ENCODE data around the gene GGT7. TPM values are rescaled to one million over a fixed set of nuclear protein-coding genes. Genes with fewer than 3 reads are reported as not detected.
"Not testable (repeated sequence)": the region's sequence is repeated elsewhere in the genome, so short reads cannot be mapped to it uniquely, and the experiment has no call there.

The GGT7 gene
- polyA plus RNA-seq (ENCODE audit: insufficient read length in 3 of 3): 10 to 100 TPM; 18.4 to 34.4 (median 22.8) TPM
- long read RNA-seq, donor 1: 0 reads
- long read RNA-seq, donor 2, partial matches to known transcripts: 0 of 1 reads
- long read RNA-seq, donor 2, other reads (novel, unspliced or antisense): 0 of 1 reads
- long read RNA-seq, donor 3, partial matches to known transcripts: 6 of 8 reads
- long read RNA-seq, donor 3, other reads (novel, unspliced or antisense): 0 of 8 reads
- long read RNA-seq, donor 4, partial matches to known transcripts: 6 of 10 reads
- long read RNA-seq, donor 4, other reads (novel, unspliced or antisense): 0 of 10 reads
- long read RNA-seq, donor 5, partial matches to known transcripts: 11 of 13 reads
- long read RNA-seq, donor 5, other reads (novel, unspliced or antisense): 0 of 13 reads
- long read RNA-seq, donor 6, partial matches to known transcripts: 9 of 10 reads
- long read RNA-seq, donor 6, other reads (novel, unspliced or antisense): 0 of 10 reads
- long read RNA-seq, donor 7, partial matches to known transcripts: 0 of 1 reads
- long read RNA-seq, donor 7, other reads (novel, unspliced or antisense): 0 of 1 reads
- long read RNA-seq, donor 8, partial matches to known transcripts: 22 of 24 reads
- long read RNA-seq, donor 8, other reads (novel, unspliced or antisense): 0 of 24 reads
- long read RNA-seq, donor 9, partial matches to known transcripts: 0 of 1 reads
- long read RNA-seq, donor 9, other reads (novel, unspliced or antisense): 0 of 1 reads
- long read RNA-seq, donor 10, partial matches to known transcripts: 0 of 1 reads
- long read RNA-seq, donor 10, other reads (novel, unspliced or antisense): 0 of 1 reads
- long read RNA-seq, donor 11, partial matches to known transcripts: 0 of 1 reads
- long read RNA-seq, donor 11, other reads (novel, unspliced or antisense): 0 of 1 reads
- long read RNA-seq, donor 12, partial matches to known transcripts: 0 of 1 reads
- long read RNA-seq, donor 12, other reads (novel, unspliced or antisense): 0 of 1 reads
- long read RNA-seq, donor 13, partial matches to known transcripts: 0 of 2 reads
- long read RNA-seq, donor 13, other reads (novel, unspliced or antisense): 0 of 2 reads
- long read RNA-seq, donor 14, partial matches to known transcripts: 0 of 2 reads
- long read RNA-seq, donor 14, other reads (novel, unspliced or antisense): 0 of 2 reads
- long read RNA-seq, donor 15, partial matches to known transcripts: 6 of 6 reads
- long read RNA-seq, donor 15, other reads (novel, unspliced or antisense): 0 of 6 reads
- long read RNA-seq, donor 16, transcript GGT7-201 (15 exons, 2,642 nt): major isoform, 6 of 26 reads
- long read RNA-seq, donor 16, partial matches to known transcripts: 20 of 26 reads
- long read RNA-seq, donor 16, other reads (novel, unspliced or antisense): 0 of 26 reads

GRCh38 chr20:34872622-34873224 lies at the start of gene GGT7:
TSS of gene GGT7 (minus strand) at chr20:34872856. CDS start at chr20:34872815, 41 bp downstream.
- DNase-seq (ENCODE audit: extremely low read depth in 1 of 11, low read depth in 9 of 11, low spot score in 4 of 11): peak in 8 of 11 donors; percentile 55 to 75 (median 65)

GRCh38 chr20:34921436-34921835 lies 48.8 kb upstream of the GGT7 start:
- no peak for DNase-seq (ENCODE audit: extremely low read depth in 1 of 11, low read depth in 9 of 11, low spot score in 4 of 11)

GRCh38 chr20:34920055-34920454 lies 47.4 kb upstream of the GGT7 start:
- no peak for DNase-seq (ENCODE audit: extremely low read depth in 1 of 11, low read depth in 9 of 11, low spot score in 4 of 11)

GRCh38 chr20:34916774-34917354 lies 44.2 kb upstream of the GGT7 start:
- DNase-seq (ENCODE audit: extremely low read depth in 1 of 11, low read depth in 9 of 11, low spot score in 4 of 11): no peak

GRCh38 chr20:34915749-34916455 lies 43.2 kb upstream of the GGT7 start:
- DNase-seq (ENCODE audit: extremely low read depth in 1 of 11, low read depth in 9 of 11, low spot score in 4 of 11): no peak

GRCh38 chr20:34915131-34915530 lies 42.5 kb upstream of the GGT7 start:
- no peak for DNase-seq (ENCODE audit: extremely low read depth in 1 of 11, low read depth in 9 of 11, low spot score in 4 of 11)

GRCh38 chr20:34907616-34908469 lies 35.2 kb upstream of the GGT7 start:
- peak in 8 of 11 donors; percentile 4 to 27 (median 7) for DNase-seq (ENCODE audit: extremely low read depth in 1 of 11, low read depth in 9 of 11, low spot score in 4 of 11)

GRCh38 chr20:34904202-34904621 lies 31.6 kb upstream of the GGT7 start:
- no peak for DNase-seq (ENCODE audit: extremely low read depth in 1 of 11, low read depth in 9 of 11, low spot score in 4 of 11)

- not testable (repeated sequence) for DNase-seq (ENCODE audit: extremely low read depth in 1 of 11, low read depth in 9 of 11, low spot score in 4 of 11)
Observed at GRCh38 chr20:34898731-34899130, 26.1 kb upstream of the GGT7 start.

- not testable (repeated sequence) for DNase-seq (ENCODE audit: extremely low read depth in 1 of 11, low read depth in 9 of 11, low spot score in 4 of 11)
Observed at GRCh38 chr20:34898129-34898528, 25.5 kb upstream of the GGT7 start.

- no peak for DNase-seq (ENCODE audit: extremely low read depth in 1 of 11, low read depth in 9 of 11, low spot score in 4 of 11)
Observed at GRCh38 chr20:34896086-34896621, 23.5 kb upstream of the GGT7 start.

- no peak for DNase-seq (ENCODE audit: extremely low read depth in 1 of 11, low read depth in 9 of 11, low spot score in 4 of 11)
Observed at GRCh38 chr20:34895465-34895864, 22.8 kb upstream of the GGT7 start.

GRCh38 chr20:34894723-34895122 lies 22.1 kb upstream of the GGT7 start:
- DNase-seq (ENCODE audit: extremely low read depth in 1 of 11, low read depth in 9 of 11, low spot score in 4 of 11): no peak

- no peak for DNase-seq (ENCODE audit: extremely low read depth in 1 of 11, low read depth in 9 of 11, low spot score in 4 of 11)
Observed at GRCh38 chr20:34892671-34893070, 20.0 kb upstream of the GGT7 start.

GRCh38 chr20:34891166-34892062 lies 18.8 kb upstream of the GGT7 start:
- no peak for DNase-seq (ENCODE audit: extremely low read depth in 1 of 11, low read depth in 9 of 11, low spot score in 4 of 11)
